Hepatocyte (in vitro differentiated cells): Measurements from ENCODE around the gene E2F1. TPM values are rescaled to one million over a fixed set of nuclear protein-coding genes. Genes with fewer than 3 reads are reported as not detected.

ENCODE experiments used
- DNase-seq: peaks from one replicate; pipeline ENCODE4 v3.0.0-alpha.2; 2016; ENCODE audit warnings: low spot score
- H2AFZ ChIP-seq: fragments of 200-600 bp; sonication (generic); 2 replicates; pipeline ENCODE4 v1.6.0; 2016; ENCODE audit warnings: antibody characterized with exemption, mild to moderate bottlenecking
- H3K27ac ChIP-seq: fragments of 200-600 bp; sonication (generic); 2 replicates; pipeline ENCODE4 v1.5.1; 2016; ENCODE audit warnings: mild to moderate bottlenecking
- H3K27me3 ChIP-seq: fragments of 200-600 bp; sonication (generic); 2 replicates; pipeline ENCODE4 v1.6.1; 2016
- H3K36me3 ChIP-seq: fragments of 200-600 bp; sonication (generic); replicated peaks from 2 replicates; pipeline ENCODE4 v1.5.1; 2016; ENCODE audit warnings: low read depth; ENCODE audit not compliant: insufficient read depth
- H3K4me1 ChIP-seq: fragments of 200-600 bp; sonication (generic); 2 replicates; pipeline ENCODE4 v1.5.1; 2016; ENCODE audit warnings: mild to moderate bottlenecking, moderate library complexity; ENCODE audit not compliant: insufficient read depth
- H3K4me2 ChIP-seq: fragments of 200-600 bp; sonication (generic); 2 replicates; pipeline ENCODE4 v1.6.0; 2016
- H3K4me3 ChIP-seq: fragments of 200-600 bp; sonication (generic); 2 replicates; pipeline ENCODE4 v1.5.1; 2016; ENCODE audit warnings: mild to moderate bottlenecking
- H3K79me2 ChIP-seq: fragments of 200-600 bp; sonication (generic); 2 replicates; pipeline ENCODE4 v1.6.0; 2017; ENCODE audit warnings: mild to moderate bottlenecking
- H3K9me2 ChIP-seq: fragments of 200-600 bp; sonication (generic); replicated peaks from 2 replicates; pipeline ENCODE4 v1.6.0; 2017; ENCODE audit warnings: mild to moderate bottlenecking; ENCODE audit not compliant: insufficient read depth
- H3K9me3 ChIP-seq: fragments of 200-600 bp; sonication (generic); 2 replicates; pipeline ENCODE4 v1.5.1; 2016; ENCODE audit warnings: low read depth, mild to moderate bottlenecking
- H4K20me1 ChIP-seq: fragments of 200-600 bp; sonication (generic); 2 replicates; pipeline ENCODE4 v1.6.0; 2016; ENCODE audit warnings: mild to moderate bottlenecking; ENCODE audit not compliant: insufficient read depth, poor library complexity, severe bottlenecking
- CTCF ChIP-seq: fragments of 200-600 bp; sonication (generic); IDR thresholded peaks from 2 replicates; pipeline ENCODE4 v1.5.1; 2016; ENCODE audit warnings: antibody characterized with exemption, mild to moderate bottlenecking; ENCODE audit not compliant: poor library complexity
- EZH2 ChIP-seq: fragments of 200-600 bp; sonication (generic); IDR thresholded peaks from 2 replicates; pipeline ENCODE4 v1.6.1; 2016; ENCODE audit warnings: antibody characterized with exemption, mild to moderate bottlenecking, borderline replicate concordance
- EZH2phosphoT487 ChIP-seq: fragments of 200-600 bp; sonication (generic); IDR thresholded peaks from one replicate; pipeline ENCODE4 v1.6.1; 2018; ENCODE audit warnings: antibody characterized with exemption, mild to moderate bottlenecking, low read depth, moderate library complexity; ENCODE audit not compliant: unreplicated experiment, severe bottlenecking
- WGBS: methylation state at CpG from one replicate; pipeline ENCODE4 v1.1.6; 2016; ENCODE audit warnings: low lambda C conversion rate; ENCODE audit errors: missing lambda C conversion rate; 5-methylcytosine and 5-hydroxymethylcytosine counted together
- polyA plus RNA-seq: library from polyadenylated mRNA; unstranded; fragments of >200 nt; fragmentation: Nextera tagmentation; extraction: Ambion mirVana; gene quantifications from 2 replicates; pipeline ENCODE4 v1.2.1, GENCODE V29; 2016
- total RNA-seq: library from RNA; depleted of rRNA; stranded (reverse); fragments of >200 nt; gene quantifications from 2 replicates; pipeline ENCODE4 v1.2.3, GENCODE V29; 2014

The E2F1 gene
- total and polyA plus RNA-seq, 2 experiments from 2014 or later = 9.1 to 11.8 TPM

GRCh38 chr20:33693289-33693688, 7.1 kb upstream of the E2F1 start:
- H3K36me3 ChIP-seq = no peaks in the 10 kb centered on the region
- no peak overlapping the region for H2AFZ ChIP-seq
- 89% methylated on average over 5 of the region's 5 CpGs for WGBS
- H3K79me2 ChIP-seq = no peaks in the 10 kb centered on the region
- no peak overlapping the region for H3K4me2 ChIP-seq
- H3K4me3 ChIP-seq = no peak overlapping the region
- no peaks in the 10 kb centered on the region for H3K27me3 ChIP-seq
- no peaks in the 10 kb centered on the region for H3K9me3 ChIP-seq
- H3K27ac ChIP-seq = no peak overlapping the region
- H4K20me1 ChIP-seq = no peaks in the 10 kb centered on the region
- no peak for DNase-seq
- H3K9me2 ChIP-seq = no peaks in the 10 kb centered on the region
- H3K4me1 ChIP-seq = peaks cover 3% of the 10 kb centered on the region
- TF ChIP-seq EZH2phosphoT487 (no peak), CTCF (no peak), EZH2 (no peak)

GRCh38 chr20:33689973-33690372, 3.8 kb upstream of the E2F1 start:
- no peaks in the 10 kb centered on the region for H3K36me3 ChIP-seq
- H3K27me3 ChIP-seq = no peaks in the 10 kb centered on the region
- peaks cover 3% of the 10 kb centered on the region for H3K79me2 ChIP-seq
- no peak overlapping the region for H3K4me2 ChIP-seq
- H3K9me2 ChIP-seq = no peaks in the 10 kb centered on the region
- peaks cover 9% of the 10 kb centered on the region for H3K4me1 ChIP-seq
- 30% methylated on average over 4 of the region's 4 CpGs for WGBS
- TF ChIP-seq EZH2 (no peak), CTCF (no peak), EZH2phosphoT487 (no peak)
- H3K27ac ChIP-seq = peak overlapping the region; percentile 7
- no peak overlapping the region for H3K4me3 ChIP-seq
- peak; percentile 66 for DNase-seq
- no peaks in the 10 kb centered on the region for H3K9me3 ChIP-seq
- H4K20me1 ChIP-seq = no peaks in the 10 kb centered on the region
- no peak overlapping the region for H2AFZ ChIP-seq

- no peak for TF ChIP-seq EZH2phosphoT487
- TF ChIP-seq CTCF = no peak
- TF ChIP-seq EZH2 = no peak
- H3K4me2 ChIP-seq = no peak overlapping the region
- peak overlapping the region; percentile 16 for H3K27ac ChIP-seq
Observed at GRCh38 chr20:33689493-33689892, 3.3 kb upstream of the E2F1 start.

GRCh38 chr20:33688938-33689424, 2.8 kb upstream of the E2F1 start:
- DNase-seq = no peak
- Histone ChIP-seq H3K36me3 (no peaks in the 10 kb centered on the region), H3K4me2 (no peak overlapping the region), H2AFZ (no peak overlapping the region), H3K9me2 (no peaks in the 10 kb centered on the region), H3K4me1 (peaks cover 11% of the 10 kb centered on the region), H3K27me3 (no peaks in the 10 kb centered on the region), H3K79me2 (peaks cover 11% of the 10 kb centered on the region), H3K9me3 (no peaks in the 10 kb centered on the region), H3K27ac (peak overlapping the region; percentile 16), H3K4me3 (no peak overlapping the region), H4K20me1 (no peaks in the 10 kb centered on the region)
- 57% methylated on average over 3 of the region's 3 CpGs for WGBS
- TF ChIP-seq CTCF = no peak
- TF ChIP-seq EZH2 = no peak
- TF ChIP-seq EZH2phosphoT487 = no peak

More at GRCh38 chr20:33689493-33689892, 3.3 kb upstream of the E2F1 start:
- DNase-seq = no peak
- Histone ChIP-seq H3K27me3 (no peaks in the 10 kb centered on the region), H3K9me2 (no peaks in the 10 kb centered on the region), H3K79me2 (peaks cover 6% of the 10 kb centered on the region), H2AFZ (no peak overlapping the region), H3K4me3 (no peak overlapping the region), H3K4me1 (peaks cover 11% of the 10 kb centered on the region), H3K9me3 (no peaks in the 10 kb centered on the region), H3K36me3 (no peaks in the 10 kb centered on the region), H4K20me1 (no peaks in the 10 kb centered on the region)
- WGBS = 90% methylated on average over 1 of the region's 1 CpG
